ENCODE data around the gene SYT17. TPM values are rescaled to one million over a fixed set of nuclear protein-coding genes. Genes with fewer than 3 reads are reported as not detected.

The SYT17 gene
- total RNA-seq, 1 donor from 2014 or later: 2.6 TPM

- Histone ChIP-seq H3K27me3 (ENCODE audit: control insufficient read depth in 3 of 3, insufficient read depth in 3 of 3, low read length in 3 of 3) (peaks cover 0 to 3% (median 0%) of the 10 kb centered on the region in 3 donors), H3K4me1 (ENCODE audit: control insufficient read depth in 3 of 3, insufficient read depth in 3 of 3, low read length in 3 of 3) (no peaks in the 10 kb centered on the region), H3K36me3 (ENCODE audit: control insufficient read depth in 3 of 3, insufficient read depth in 3 of 3, low read length in 3 of 3) (no peaks in the 10 kb centered on the region), H3K27ac (ENCODE audit: low read depth, low read length) (no peak overlapping the region), H3K9ac (ENCODE audit: low read depth in 1 of 3, low read length in 3 of 3) (no peak overlapping the region), H3K9me3 (ENCODE audit: control insufficient read depth in 3 of 3, low read length in 3 of 3) (no peaks in the 10 kb centered on the region), H3K4me3 (ENCODE audit: low read length in 3 of 3) (no peak overlapping the region)
Measured at GRCh38 chr16:19274165-19274797, 106.2 kb downstream of the SYT17 start.

- Histone ChIP-seq H3K9ac (ENCODE audit: low read depth in 1 of 3, low read length in 3 of 3) (no peak overlapping the region), H3K4me3 (ENCODE audit: low read length in 3 of 3) (no peak overlapping the region)
Measured at GRCh38 chr16:19278403-19278802, 110.4 kb downstream of the SYT17 start.

GRCh38 chr16:19281246-19281645 lies 113.2 kb downstream of the SYT17 start:
- no peaks in the 10 kb centered on the region for H3K27me3 ChIP-seq (ENCODE audit: control insufficient read depth in 3 of 3, insufficient read depth in 3 of 3, low read length in 3 of 3)
- no peaks in the 10 kb centered on the region for H3K36me3 ChIP-seq (ENCODE audit: control insufficient read depth in 3 of 3, insufficient read depth in 3 of 3, low read length in 3 of 3)
- H3K4me3 ChIP-seq (ENCODE audit: low read length in 3 of 3): no peak overlapping the region
- H3K4me1 ChIP-seq (ENCODE audit: control insufficient read depth in 3 of 3, insufficient read depth in 3 of 3, low read length in 3 of 3): peaks cover 0 to 6% (median 5%) of the 10 kb centered on the region in 3 donors
- no peak overlapping the region for H3K27ac ChIP-seq (ENCODE audit: low read depth, low read length)
- no peaks in the 10 kb centered on the region for H3K9me3 ChIP-seq (ENCODE audit: control insufficient read depth in 3 of 3, low read length in 3 of 3)
- no peak overlapping the region for H3K9ac ChIP-seq (ENCODE audit: low read depth in 1 of 3, low read length in 3 of 3)

More at GRCh38 chr16:19278403-19278802, 110.4 kb downstream of the SYT17 start:
- Histone ChIP-seq H3K27me3 (ENCODE audit: control insufficient read depth in 3 of 3, insufficient read depth in 3 of 3, low read length in 3 of 3) (peaks cover 0 to 3% (median 0%) of the 10 kb centered on the region in 3 donors), H3K4me1 (ENCODE audit: control insufficient read depth in 3 of 3, insufficient read depth in 3 of 3, low read length in 3 of 3) (peaks cover 0 to 3% (median under 1%) of the 10 kb centered on the region in 3 donors), H3K36me3 (ENCODE audit: control insufficient read depth in 3 of 3, insufficient read depth in 3 of 3, low read length in 3 of 3) (no peaks in the 10 kb centered on the region), H3K9me3 (ENCODE audit: control insufficient read depth in 3 of 3, low read length in 3 of 3) (no peaks in the 10 kb centered on the region), H3K27ac (ENCODE audit: low read depth, low read length) (no peak overlapping the region)

GRCh38 chr16:19282101-19282500 lies 114.1 kb downstream of the SYT17 start:
- no peak overlapping the region for H3K9ac ChIP-seq (ENCODE audit: low read depth in 1 of 3, low read length in 3 of 3)

GRCh38 chr16:19283637-19284036 lies 115.6 kb downstream of the SYT17 start:
- no peaks in the 10 kb centered on the region for H3K27me3 ChIP-seq (ENCODE audit: control insufficient read depth in 3 of 3, insufficient read depth in 3 of 3, low read length in 3 of 3)
- no peak overlapping the region for H3K27ac ChIP-seq (ENCODE audit: low read depth, low read length)
- no peaks in the 10 kb centered on the region for H3K9me3 ChIP-seq (ENCODE audit: control insufficient read depth in 3 of 3, low read length in 3 of 3)
- H3K9ac ChIP-seq (ENCODE audit: low read depth in 1 of 3, low read length in 3 of 3): no peak overlapping the region
- no peak overlapping the region for H3K4me3 ChIP-seq (ENCODE audit: low read length in 3 of 3)
- no peaks in the 10 kb centered on the region for H3K36me3 ChIP-seq (ENCODE audit: control insufficient read depth in 3 of 3, insufficient read depth in 3 of 3, low read length in 3 of 3)
- peaks cover 0 to 6% (median 5%) of the 10 kb centered on the region in 3 donors for H3K4me1 ChIP-seq (ENCODE audit: control insufficient read depth in 3 of 3, insufficient read depth in 3 of 3, low read length in 3 of 3)

More at GRCh38 chr16:19282101-19282500, 114.1 kb downstream of the SYT17 start:
- H3K27me3 ChIP-seq (ENCODE audit: control insufficient read depth in 3 of 3, insufficient read depth in 3 of 3, low read length in 3 of 3): no peaks in the 10 kb centered on the region
- H3K36me3 ChIP-seq (ENCODE audit: control insufficient read depth in 3 of 3, insufficient read depth in 3 of 3, low read length in 3 of 3): no peaks in the 10 kb centered on the region
- H3K9me3 ChIP-seq (ENCODE audit: control insufficient read depth in 3 of 3, low read length in 3 of 3): no peaks in the 10 kb centered on the region
- no peak overlapping the region for H3K4me3 ChIP-seq (ENCODE audit: low read length in 3 of 3)
- H3K4me1 ChIP-seq (ENCODE audit: control insufficient read depth in 3 of 3, insufficient read depth in 3 of 3, low read length in 3 of 3): peaks cover 0 to 6% (median 5%) of the 10 kb centered on the region in 3 donors
- no peak overlapping the region for H3K27ac ChIP-seq (ENCODE audit: low read depth, low read length)

GRCh38 chr16:19284207-19284606 lies 116.2 kb downstream of the SYT17 start:
- Histone ChIP-seq H3K27ac (ENCODE audit: low read depth, low read length) (no peak overlapping the region), H3K36me3 (ENCODE audit: control insufficient read depth in 3 of 3, insufficient read depth in 3 of 3, low read length in 3 of 3) (no peaks in the 10 kb centered on the region), H3K27me3 (ENCODE audit: control insufficient read depth in 3 of 3, insufficient read depth in 3 of 3, low read length in 3 of 3) (no peaks in the 10 kb centered on the region), H3K9ac (ENCODE audit: low read depth in 1 of 3, low read length in 3 of 3) (no peak overlapping the region), H3K4me1 (ENCODE audit: control insufficient read depth in 3 of 3, insufficient read depth in 3 of 3, low read length in 3 of 3) (peaks cover 0 to 6% (median 5%) of the 10 kb centered on the region in 3 donors), H3K9me3 (ENCODE audit: control insufficient read depth in 3 of 3, low read length in 3 of 3) (no peaks in the 10 kb centered on the region), H3K4me3 (ENCODE audit: low read length in 3 of 3) (no peak overlapping the region)

- Histone ChIP-seq H3K9ac (ENCODE audit: low read depth in 1 of 3, low read length in 3 of 3) (no peak within 1 kb of the TSS), H3K4me3 (ENCODE audit: low read length in 3 of 3) (no peak within 1 kb of the TSS), H3K27ac (ENCODE audit: low read depth, low read length) (no peak within 1 kb of the TSS), H3K9me3 (ENCODE audit: control insufficient read depth in 3 of 3, low read length in 3 of 3) (no peaks in the 10 kb centered on the region), H3K36me3 (ENCODE audit: control insufficient read depth in 3 of 3, insufficient read depth in 3 of 3, low read length in 3 of 3) (no peaks in the 10 kb centered on the region), H3K4me1 (ENCODE audit: control insufficient read depth in 3 of 3, insufficient read depth in 3 of 3, low read length in 3 of 3) (peaks cover 0 to 6% (median 5%) of the 10 kb centered on the region in 3 donors), H3K27me3 (ENCODE audit: control insufficient read depth in 3 of 3, insufficient read depth in 3 of 3, low read length in 3 of 3) (no peaks in the 10 kb centered on the region)
Measured at GRCh38 chr16:19285431-19285830, 117.4 kb downstream of the SYT17 start, which contains the start of gene CLEC19A. Gene CLEC19A (plus strand): TSS chr16:19285731. CDS start chr16:19285852, 121 bp downstream.

GRCh38 chr16:19286827-19287226 lies 118.8 kb downstream of the SYT17 start:
- H3K4me3 ChIP-seq (ENCODE audit: low read length in 3 of 3): no peak overlapping the region
- H3K9me3 ChIP-seq (ENCODE audit: control insufficient read depth in 3 of 3, low read length in 3 of 3): no peaks in the 10 kb centered on the region
- H3K9ac ChIP-seq (ENCODE audit: low read depth in 1 of 3, low read length in 3 of 3): no peak overlapping the region
- H3K36me3 ChIP-seq (ENCODE audit: control insufficient read depth in 3 of 3, insufficient read depth in 3 of 3, low read length in 3 of 3): no peaks in the 10 kb centered on the region
- H3K27me3 ChIP-seq (ENCODE audit: control insufficient read depth in 3 of 3, insufficient read depth in 3 of 3, low read length in 3 of 3): peaks cover 0 to 4% (median 0%) of the 10 kb centered on the region in 3 donors
- peaks cover 0 to 6% (median 5%) of the 10 kb centered on the region in 3 donors for H3K4me1 ChIP-seq (ENCODE audit: control insufficient read depth in 3 of 3, insufficient read depth in 3 of 3, low read length in 3 of 3)
- H3K27ac ChIP-seq (ENCODE audit: low read depth, low read length): no peak overlapping the region

- Histone ChIP-seq H3K9me3 (ENCODE audit: control insufficient read depth in 3 of 3, low read length in 3 of 3) (no peaks in the 10 kb centered on the region), H3K27me3 (ENCODE audit: control insufficient read depth in 3 of 3, insufficient read depth in 3 of 3, low read length in 3 of 3) (peaks cover 0 to 4% (median 0%) of the 10 kb centered on the region in 3 donors), H3K27ac (ENCODE audit: low read depth, low read length) (no peak overlapping the region), H3K4me3 (ENCODE audit: low read length in 3 of 3) (no peak overlapping the region), H3K9ac (ENCODE audit: low read depth in 1 of 3, low read length in 3 of 3) (no peak overlapping the region), H3K36me3 (ENCODE audit: control insufficient read depth in 3 of 3, insufficient read depth in 3 of 3, low read length in 3 of 3) (no peaks in the 10 kb centered on the region), H3K4me1 (ENCODE audit: control insufficient read depth in 3 of 3, insufficient read depth in 3 of 3, low read length in 3 of 3) (peaks cover 0 to 6% (median 5%) of the 10 kb centered on the region in 3 donors)
Measured at GRCh38 chr16:19287241-19287640, 119.2 kb downstream of the SYT17 start.
